OCI-LY7 (cell line): ENCODE results near the gene CRAMP1. TPM values are rescaled to one million over a fixed set of nuclear protein-coding genes. Genes with fewer than 3 reads are reported as not detected.

ENCODE experiments used
- BruUV-seq: library from RNA; stranded (reverse); fragments of 400-500 nt; replicated peaks from 2 replicates; lab custom pipeline; 2021; lab: Mats Ljungman, UMichigan
- CTCF ChIA-PET: fragments of 300-600 bp; sonication (Branson Sonifier 250); formaldehyde crosslinking; loops from one replicate; lab custom pipeline; 2022; ENCODE audit warnings: antibody characterized with exemption; ENCODE audit not compliant: unreplicated experiment; lab: Charles Lee
- POLR2A ChIA-PET: fragments of 300-600 bp; sonication (Branson Sonifier 250); formaldehyde crosslinking; loops from one replicate; lab custom pipeline; 2022; ENCODE audit warnings: antibody characterized with exemption; lab: Charles Lee
- DNase-seq: peaks from one replicate; pipeline ENCODE4 v3.0.0-alpha.2; 2015; ENCODE audit warnings: low spot score
- H2AFZ ChIP-seq: fragments of 200-600 bp; sonication (generic), shearing (Covaris generic); 2 replicates; pipeline ENCODE4 v1.6.1; 2014; ENCODE audit warnings: mild to moderate bottlenecking, antibody characterized with exemption, low read length, moderate library complexity
- H3K27ac ChIP-seq: fragments of 200-600 bp; sonication (generic); 2 replicates; pipeline ENCODE4 v1.5.1; 2014; ENCODE audit warnings: mixed run types, low read depth, mild to moderate bottlenecking, moderate library complexity, low read length, inconsistent platforms; ENCODE audit not compliant: poor library complexity, severe bottlenecking
- H3K36me3 ChIP-seq: fragments of 200-600 bp; sonication (generic); 2 replicates; pipeline ENCODE4 v1.6.1; 2014; ENCODE audit warnings: mild to moderate bottlenecking, antibody characterized with exemption, low read length, moderate library complexity, mixed read lengths; ENCODE audit not compliant: insufficient read depth
- H3K4me1 ChIP-seq: fragments of 200-600 bp; sonication (generic); 2 replicates; pipeline ENCODE4 v1.5.1; 2014; ENCODE audit warnings: mild to moderate bottlenecking, low read length; ENCODE audit not compliant: insufficient read depth, poor library complexity, severe bottlenecking
- H3K4me2 ChIP-seq: fragments of 200-600 bp; sonication (generic); 2 replicates; pipeline ENCODE4 v1.6.1; 2014; ENCODE audit warnings: mild to moderate bottlenecking, low read length
- H3K4me3 ChIP-seq: fragments of 200-600 bp; sonication (generic); 2 replicates; pipeline ENCODE4 v1.5.1; 2014; ENCODE audit warnings: mild to moderate bottlenecking, low read depth, low read length; ENCODE audit not compliant: poor library complexity, severe bottlenecking
- H3K79me2 ChIP-seq: fragments of 200-600 bp; sonication (generic); 2 replicates; pipeline ENCODE4 v1.6.1; 2016; ENCODE audit warnings: low read depth, mild to moderate bottlenecking, low read length, moderate library complexity, mixed read lengths; ENCODE audit not compliant: insufficient read depth
- H3K9me2 ChIP-seq: fragments of 200-600 bp; sonication (generic); 2 replicates; pipeline ENCODE4 v1.6.1; 2016; ENCODE audit warnings: mild to moderate bottlenecking, low read length, mixed read lengths; ENCODE audit not compliant: insufficient read depth
- H3K9me3 ChIP-seq: fragments of 200-600 bp; sonication (generic); 2 replicates; pipeline ENCODE4 v1.6.1; 2014; ENCODE audit warnings: mild to moderate bottlenecking, mixed run types, low read length, mixed read lengths
- H4K20me1 ChIP-seq: fragments of 200-600 bp; sonication (generic); 2 replicates; pipeline ENCODE4 v1.6.1; 2014; ENCODE audit warnings: mild to moderate bottlenecking, antibody characterized with exemption, low read length, moderate library complexity, mixed read lengths; ENCODE audit not compliant: insufficient read depth
- EZH2phosphoT487 ChIP-seq: fragments of 200-600 bp; sonication (generic); IDR thresholded peaks from 2 replicates; pipeline ENCODE4 v1.6.1; 2018; ENCODE audit warnings: low read depth, borderline replicate concordance, mild to moderate bottlenecking, mixed run types, antibody characterized with exemption, low read length, moderate library complexity, mixed read lengths
- intact Hi-C: fragments of 100-400 bp; cut with micrococcal nuclease; formaldehyde crosslinking; loops from one replicate; pipeline ENCODE4 v1.10.0; 2022; ENCODE audit not compliant: unreplicated experiment
- total RNA-seq, 2 experiments: library from RNA; depleted of rRNA in 1 of 2; stranded (reverse); fragments of >200 nt in 1 of 2; shearing (Covaris generic) in 1 of 2; gene quantifications; 2 replicates each; pipeline ENCODE4 v1.2.3, GENCODE V29; 2014 to 2022
- TF ChIP-seq, protein P1 (sequence below): fragments of 200-600 bp; sonication (generic); conservative IDR thresholded peaks from 2 replicates; pipeline ENCODE4 v1.5.1; 2014; ENCODE audit warnings: mild to moderate bottlenecking, antibody characterized with exemption, low read length, moderate library complexity, mixed read lengths

Gene CRAMP1
- total RNA-seq, 2 experiments from 2014 or later, result 10.5 to 33.6 TPM

DNA sequence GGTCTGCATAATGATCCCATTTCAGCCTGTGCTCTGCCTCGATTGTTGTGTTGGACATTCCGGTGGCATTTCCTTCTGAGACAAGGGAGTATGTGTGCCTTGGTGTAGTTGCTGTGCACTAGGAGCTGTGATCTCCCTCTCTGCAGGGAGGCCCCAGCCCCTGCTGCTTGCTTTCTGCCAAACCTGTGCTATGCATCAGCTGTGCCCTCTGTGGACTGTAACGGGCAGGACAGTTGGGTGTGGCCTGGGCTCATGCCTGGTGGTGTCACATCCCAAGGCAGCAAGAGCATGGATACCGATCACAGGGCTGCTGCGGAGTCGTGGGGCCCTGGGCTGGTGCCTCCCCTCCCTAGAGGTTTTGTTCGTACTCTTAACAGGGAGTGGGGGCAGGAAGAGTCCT lies 62.1 kb downstream of the CRAMP1 start:
- ChIA-PET CTCF (no interaction called here), POLR2A (no interaction called here)
- H3K4me3 ChIP-seq, result no peak overlapping the region
- H4K20me1 ChIP-seq, result peaks cover 4% of the 10 kb centered on the region; the same call in 1 of the 2 replicates
- BruUV-seq, result no TSS peak
- no peaks in the 10 kb centered on the region for H3K9me3 ChIP-seq
- no peak for DNase-seq
- intact Hi-C loops, result no loop called here
- H3K4me2 ChIP-seq, result no peak overlapping the region
- H3K79me2 ChIP-seq, result peaks cover 11% of the 10 kb centered on the region
- TF ChIP-seq EZH2phosphoT487, result no peak
- TF ChIP-seq, protein P1, sequence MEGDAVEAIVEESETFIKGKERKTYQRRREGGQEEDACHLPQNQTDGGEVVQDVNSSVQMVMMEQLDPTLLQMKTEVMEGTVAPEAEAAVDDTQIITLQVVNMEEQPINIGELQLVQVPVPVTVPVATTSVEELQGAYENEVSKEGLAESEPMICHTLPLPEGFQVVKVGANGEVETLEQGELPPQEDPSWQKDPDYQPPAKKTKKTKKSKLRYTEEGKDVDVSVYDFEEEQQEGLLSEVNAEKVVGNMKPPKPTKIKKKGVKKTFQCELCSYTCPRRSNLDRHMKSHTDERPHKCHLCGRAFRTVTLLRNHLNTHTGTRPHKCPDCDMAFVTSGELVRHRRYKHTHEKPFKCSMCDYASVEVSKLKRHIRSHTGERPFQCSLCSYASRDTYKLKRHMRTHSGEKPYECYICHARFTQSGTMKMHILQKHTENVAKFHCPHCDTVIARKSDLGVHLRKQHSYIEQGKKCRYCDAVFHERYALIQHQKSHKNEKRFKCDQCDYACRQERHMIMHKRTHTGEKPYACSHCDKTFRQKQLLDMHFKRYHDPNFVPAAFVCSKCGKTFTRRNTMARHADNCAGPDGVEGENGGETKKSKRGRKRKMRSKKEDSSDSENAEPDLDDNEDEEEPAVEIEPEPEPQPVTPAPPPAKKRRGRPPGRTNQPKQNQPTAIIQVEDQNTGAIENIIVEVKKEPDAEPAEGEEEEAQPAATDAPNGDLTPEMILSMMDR, result no peak
- H3K36me3 ChIP-seq, result peaks cover 59% of the 10 kb centered on the region
- H3K27ac ChIP-seq, result no peak overlapping the region
- peaks cover 11% of the 10 kb centered on the region for H3K4me1 ChIP-seq
- no peak overlapping the region for H2AFZ ChIP-seq
- no peaks in the 10 kb centered on the region for H3K9me2 ChIP-seq

GRCh38 chr16:1674751-1675664 lies 62.8 kb downstream of the CRAMP1 start:
- H3K9me3 ChIP-seq, result no peaks in the 10 kb centered on the region
- H3K9me2 ChIP-seq, result no peaks in the 10 kb centered on the region
- intact Hi-C loops, result no loop called here
- peaks cover 4% of the 10 kb centered on the region; the same call in 1 of the 2 replicates for H4K20me1 ChIP-seq
- no peak overlapping the region for H3K27ac ChIP-seq
- TF ChIP-seq, protein P1, result no peak
- no peak for TF ChIP-seq EZH2phosphoT487
- ChIA-PET POLR2A (no interaction called here), CTCF (no interaction called here)
- no peak for DNase-seq
- no peak overlapping the region for H3K4me3 ChIP-seq
- peaks cover 18% of the 10 kb centered on the region for H3K4me1 ChIP-seq
- peaks cover 59% of the 10 kb centered on the region for H3K36me3 ChIP-seq
- H3K4me2 ChIP-seq, result no peak overlapping the region
- H2AFZ ChIP-seq, result no peak overlapping the region
- H3K79me2 ChIP-seq, result peaks cover 18% of the 10 kb centered on the region
- no TSS peak for BruUV-seq

- ChIA-PET CTCF (no interaction called here), POLR2A (no interaction called here)
- intact Hi-C loops, result no loop called here
- Histone ChIP-seq H3K4me1 (peaks cover 22% of the 10 kb centered on the region), H4K20me1 (peaks cover 18% of the 10 kb centered on the region), H3K4me2 (no peak overlapping the region), H2AFZ (no peak overlapping the region), H3K4me3 (no peak overlapping the region), H3K79me2 (peaks cover 34% of the 10 kb centered on the region), H3K9me3 (no peaks in the 10 kb centered on the region), H3K36me3 (peaks cover 62% of the 10 kb centered on the region), H3K9me2 (no peaks in the 10 kb centered on the region), H3K27ac (no peak overlapping the region)
- no peak for DNase-seq
- no TSS peak for BruUV-seq
- TF ChIP-seq EZH2phosphoT487, result no peak
- TF ChIP-seq, protein P1, result no peak
Observed at GRCh38 chr16:1676661-1677060, 64.5 kb downstream of the CRAMP1 start.
